Measurements from ENCODE around the gene HPD. TPM values are rescaled to one million over a fixed set of nuclear protein-coding genes. Genes with fewer than 3 reads are reported as not detected.
"Not testable (repeated sequence)": the region's sequence is repeated elsewhere in the genome, so short reads cannot be mapped to it uniquely, and the experiment has no call there.

HPD gene
- total RNA-seq, 1 experiment from 2014 or later, result not detected

DNA sequence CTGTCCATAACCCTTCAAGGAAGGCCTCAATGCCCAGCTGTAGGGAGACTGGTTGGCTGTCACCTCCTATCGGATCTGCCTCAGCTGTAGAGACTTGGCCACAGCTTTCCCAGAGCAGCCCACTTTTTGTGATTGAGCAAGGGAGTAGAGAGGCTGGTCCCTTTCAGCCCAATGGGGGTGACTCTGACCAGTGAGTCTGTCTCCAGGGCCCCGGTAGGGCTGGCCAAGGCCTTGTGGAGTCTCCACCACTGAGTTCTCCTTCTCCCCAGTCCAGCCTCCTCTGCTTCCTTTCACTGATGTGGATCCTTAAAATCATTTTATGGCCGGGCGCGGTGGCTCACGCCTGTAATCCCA is 14.5 kb upstream of the HPD start:
- H3K4me3 ChIP-seq (ENCODE audit: low read depth, low read length, poor library complexity, severe bottlenecking), result no peak overlapping the region
- no peaks in the 10 kb centered on the region for H3K4me1 ChIP-seq (ENCODE audit: insufficient read depth, low read length, poor library complexity, severe bottlenecking)
- ChIA-PET CTCF (no interaction called here), POLR2A (ENCODE audit: low non-redundant PET) (no interaction called here)
- DNase-seq (ENCODE audit: low spot score), result no peak
- no peaks in the 10 kb centered on the region for H3K36me3 ChIP-seq (ENCODE audit: insufficient read depth, low read length, poor library complexity, severe bottlenecking)
- no peak for TF ChIP-seq EZH2 (IDR thresholded peaks at IDR 0.05; ENCODE audit: borderline replicate concordance, low read depth, low read length, poor library complexity, severe bottlenecking)
- TF ChIP-seq, protein P1, sequence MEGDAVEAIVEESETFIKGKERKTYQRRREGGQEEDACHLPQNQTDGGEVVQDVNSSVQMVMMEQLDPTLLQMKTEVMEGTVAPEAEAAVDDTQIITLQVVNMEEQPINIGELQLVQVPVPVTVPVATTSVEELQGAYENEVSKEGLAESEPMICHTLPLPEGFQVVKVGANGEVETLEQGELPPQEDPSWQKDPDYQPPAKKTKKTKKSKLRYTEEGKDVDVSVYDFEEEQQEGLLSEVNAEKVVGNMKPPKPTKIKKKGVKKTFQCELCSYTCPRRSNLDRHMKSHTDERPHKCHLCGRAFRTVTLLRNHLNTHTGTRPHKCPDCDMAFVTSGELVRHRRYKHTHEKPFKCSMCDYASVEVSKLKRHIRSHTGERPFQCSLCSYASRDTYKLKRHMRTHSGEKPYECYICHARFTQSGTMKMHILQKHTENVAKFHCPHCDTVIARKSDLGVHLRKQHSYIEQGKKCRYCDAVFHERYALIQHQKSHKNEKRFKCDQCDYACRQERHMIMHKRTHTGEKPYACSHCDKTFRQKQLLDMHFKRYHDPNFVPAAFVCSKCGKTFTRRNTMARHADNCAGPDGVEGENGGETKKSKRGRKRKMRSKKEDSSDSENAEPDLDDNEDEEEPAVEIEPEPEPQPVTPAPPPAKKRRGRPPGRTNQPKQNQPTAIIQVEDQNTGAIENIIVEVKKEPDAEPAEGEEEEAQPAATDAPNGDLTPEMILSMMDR (conservative IDR thresholded peaks at IDR 0.05; ENCODE audit: low read depth, low read length), result no peak
- BruUV-seq (replicated peaks), result no TSS peak
- no peak overlapping the region for H3K27ac ChIP-seq (ENCODE audit: low read depth, low read length, poor library complexity, severe bottlenecking)
- H3K27me3 ChIP-seq (replicated peaks; ENCODE audit: insufficient read depth, low read depth, low read length, poor library complexity), result no peaks in the 10 kb centered on the region
- no peaks in the 10 kb centered on the region for H3K9me3 ChIP-seq (ENCODE audit: low read depth, low read length, poor library complexity, severe bottlenecking)
- intact Hi-C loops (cut with micrococcal nuclease; ENCODE audit: unreplicated experiment), result no loop called here

DNA sequence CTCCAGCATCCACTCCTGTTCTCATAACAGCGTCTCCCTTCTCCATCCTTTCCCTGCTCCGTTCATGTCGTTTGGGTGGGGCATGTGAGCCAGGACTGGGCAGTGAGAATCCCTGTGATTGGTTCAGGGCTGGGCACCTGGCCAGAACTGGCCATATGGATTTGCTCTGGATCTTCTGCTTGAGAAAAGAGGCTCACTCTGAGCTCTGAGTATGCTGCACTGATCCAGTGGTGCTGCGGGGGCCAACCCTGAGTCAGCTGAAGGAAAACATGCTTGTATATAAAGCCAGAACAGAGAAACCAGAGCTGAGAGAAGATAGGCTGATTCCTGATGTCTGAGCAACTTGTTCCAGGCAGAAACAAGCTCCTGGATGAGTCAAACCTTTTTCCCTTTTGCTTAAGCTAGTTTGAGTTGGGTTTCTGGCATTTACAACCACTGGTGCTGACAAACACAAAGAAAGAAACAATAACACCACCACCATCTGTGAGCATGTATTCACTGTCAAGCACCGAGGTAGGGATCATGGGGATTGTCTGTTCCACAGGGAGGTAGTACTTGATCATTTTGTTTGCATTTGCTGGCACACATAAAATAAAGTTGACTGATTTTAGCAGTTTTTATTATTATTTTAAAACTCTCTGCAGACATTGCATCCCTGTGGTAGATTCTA is 14.0 kb upstream of the HPD start:
- intact Hi-C loops (cut with micrococcal nuclease; ENCODE audit: unreplicated experiment), result no loop called here

DNA sequence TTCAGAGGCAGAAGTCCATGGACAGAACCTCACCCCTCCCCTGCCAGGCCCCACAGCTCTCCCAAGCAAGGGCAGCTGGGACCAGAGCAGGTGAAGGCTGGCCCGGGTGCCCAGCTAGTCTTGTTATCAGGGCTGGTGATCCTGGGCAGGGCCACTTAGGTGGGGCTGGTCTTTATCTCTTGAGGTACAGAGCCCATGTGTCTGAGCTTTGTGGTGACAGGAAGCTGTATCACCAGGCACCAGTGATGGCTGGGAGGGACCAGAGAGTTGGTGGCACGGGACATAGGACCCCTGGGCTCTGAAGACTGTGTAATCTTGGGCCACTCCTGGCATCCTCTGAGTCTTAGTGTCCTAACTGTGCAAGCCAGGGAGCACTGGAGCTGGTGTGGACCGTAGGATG is 12.8 kb upstream of the HPD start:
- ChIA-PET CTCF (interaction anchor here (0.5 kb wide), 1 partner anchor 73 kb away, joined by 3 read pairs; no protein-coding TSS in a partner anchor), POLR2A (ENCODE audit: low non-redundant PET) (no interaction called here)
- Histone ChIP-seq H3K27ac (ENCODE audit: low read depth, low read length, poor library complexity, severe bottlenecking) (no peak overlapping the region), H3K4me3 (ENCODE audit: low read depth, low read length, poor library complexity, severe bottlenecking) (no peak overlapping the region), H3K27me3 (replicated peaks; ENCODE audit: insufficient read depth, low read depth, low read length, poor library complexity) (no peaks in the 10 kb centered on the region), H3K4me1 (ENCODE audit: insufficient read depth, low read length, poor library complexity, severe bottlenecking) (no peaks in the 10 kb centered on the region), H3K36me3 (ENCODE audit: insufficient read depth, low read length, poor library complexity, severe bottlenecking) (no peaks in the 10 kb centered on the region), H3K9me3 (ENCODE audit: low read depth, low read length, poor library complexity, severe bottlenecking) (no peaks in the 10 kb centered on the region)
- no TSS peak for BruUV-seq (replicated peaks)
- DNase-seq (ENCODE audit: low spot score), result no peak
- intact Hi-C loops (cut with micrococcal nuclease; ENCODE audit: unreplicated experiment), result no loop called here
- TF ChIP-seq, protein P1 (conservative IDR thresholded peaks at IDR 0.05; ENCODE audit: low read depth, low read length), result no peak
- no peak for TF ChIP-seq EZH2 (IDR thresholded peaks at IDR 0.05; ENCODE audit: borderline replicate concordance, low read depth, low read length, poor library complexity, severe bottlenecking)

More for the DNA sequence above, 14.0 kb upstream of the HPD start:
- TF ChIP-seq, protein P1 (conservative IDR thresholded peaks at IDR 0.05; ENCODE audit: low read depth, low read length), result no peak
- no peak for TF ChIP-seq EZH2 (IDR thresholded peaks at IDR 0.05; ENCODE audit: borderline replicate concordance, low read depth, low read length, poor library complexity, severe bottlenecking)
- H3K9me3 ChIP-seq (ENCODE audit: low read depth, low read length, poor library complexity, severe bottlenecking), result no peaks in the 10 kb centered on the region
- ChIA-PET CTCF (no interaction called here), POLR2A (ENCODE audit: low non-redundant PET) (no interaction called here)
- H3K4me1 ChIP-seq (ENCODE audit: insufficient read depth, low read length, poor library complexity, severe bottlenecking), result no peaks in the 10 kb centered on the region
- no peak overlapping the region for H3K27ac ChIP-seq (ENCODE audit: low read depth, low read length, poor library complexity, severe bottlenecking)
- no peaks in the 10 kb centered on the region for H3K36me3 ChIP-seq (ENCODE audit: insufficient read depth, low read length, poor library complexity, severe bottlenecking)
- no peak overlapping the region for H3K4me3 ChIP-seq (ENCODE audit: low read depth, low read length, poor library complexity, severe bottlenecking)
- DNase-seq (ENCODE audit: low spot score), result no peak
- BruUV-seq (replicated peaks), result no TSS peak
- H3K27me3 ChIP-seq (replicated peaks; ENCODE audit: insufficient read depth, low read depth, low read length, poor library complexity), result no peaks in the 10 kb centered on the region

DNA sequence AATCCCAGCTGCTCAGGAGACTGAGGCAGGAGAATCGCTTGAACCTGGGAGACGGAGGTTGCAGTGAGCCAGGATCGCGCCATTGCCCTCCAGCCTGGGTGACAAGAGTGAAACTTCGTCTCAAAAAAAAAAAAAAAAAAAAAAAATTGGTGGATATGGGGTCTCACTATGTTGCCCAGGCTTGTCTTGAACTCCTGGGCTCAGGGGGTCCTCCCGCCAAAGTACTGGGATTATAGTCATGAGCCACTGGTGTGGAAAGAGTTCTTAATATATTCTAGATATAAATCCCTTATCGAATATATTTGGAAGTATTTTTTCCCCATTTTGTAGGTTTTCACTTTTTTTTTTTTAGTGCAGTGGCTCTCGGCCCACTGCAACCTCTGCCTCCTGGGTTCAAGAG is 10.6 kb upstream of the HPD start:
- intact Hi-C loops (cut with micrococcal nuclease; ENCODE audit: unreplicated experiment); H3K27me3 ChIP-seq (replicated peaks; ENCODE audit: insufficient read depth, low read depth, low read length, poor library complexity); DNase-seq (ENCODE audit: low spot score); H3K4me1 ChIP-seq (ENCODE audit: insufficient read depth, low read length, poor library complexity, severe bottlenecking); BruUV-seq (replicated peaks); H3K27ac ChIP-seq (ENCODE audit: low read depth, low read length, poor library complexity, severe bottlenecking); CTCF ChIA-PET; H3K4me3 ChIP-seq (ENCODE audit: low read depth, low read length, poor library complexity, severe bottlenecking); H3K9me3 ChIP-seq (ENCODE audit: low read depth, low read length, poor library complexity, severe bottlenecking); H3K36me3 ChIP-seq (ENCODE audit: insufficient read depth, low read length, poor library complexity, severe bottlenecking); POLR2A ChIA-PET (ENCODE audit: low non-redundant PET): not testable (repeated sequence)
